Measurements from ENCODE around the gene GALNT10. TPM values are rescaled to one million over a fixed set of nuclear protein-coding genes. Genes with fewer than 3 reads are reported as not detected.

Gene GALNT10
- total and polyA plus RNA-seq, 2 donors (not counting 1 experiment from before 2014, with no cell fraction given), result 18.3 to 35.8 TPM

DNA sequence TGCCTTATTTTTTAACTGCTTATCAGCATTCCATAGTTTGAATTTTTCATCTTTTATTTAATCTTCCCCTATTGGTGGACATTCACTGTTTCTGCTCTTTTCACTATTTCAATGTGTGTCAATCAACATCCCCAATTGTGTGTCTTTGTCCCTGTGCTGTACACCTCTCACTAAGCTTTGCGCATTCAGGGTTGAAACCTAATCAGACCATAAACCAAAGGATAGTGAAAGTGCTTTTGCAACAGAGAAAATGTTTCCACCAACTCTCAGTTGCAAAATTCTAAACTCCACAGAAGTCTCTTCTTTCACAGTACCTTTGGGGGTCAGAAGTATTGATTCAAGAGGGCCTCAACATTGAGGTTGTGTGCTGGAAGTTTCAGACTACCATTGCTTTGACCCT, 128.2 kb downstream of the GALNT10 start:
- no peak for DNase-seq (ENCODE audit: low read depth in 2 of 2)
- no peak overlapping the region for H3K4me2 ChIP-seq (ENCODE audit: extremely low read depth, insufficient read depth, low read length)
- no peak overlapping the region for H3K4me3 ChIP-seq (replicated peaks in 1 of 4; ENCODE audit: control extremely low read depth in 1 of 4, insufficient read depth in 1 of 4, low read depth in 3 of 4, low read length in 4 of 4)
- no peak overlapping the region for H2AFZ ChIP-seq (ENCODE audit: low read length)
- H3K4me1 ChIP-seq (ENCODE audit: control insufficient read depth, extremely low read depth, insufficient read depth, low read length), result no peaks in the 10 kb centered on the region
- H4K20me1 ChIP-seq (ENCODE audit: control insufficient read depth, extremely low read depth, insufficient read depth, low read length), result no peaks in the 10 kb centered on the region
- H3K79me2 ChIP-seq (ENCODE audit: control insufficient read depth, insufficient read depth, low read length), result no peaks in the 10 kb centered on the region
- H3K27me3 ChIP-seq (ENCODE audit: control insufficient read depth, insufficient read depth, low read length), result no peaks in the 10 kb centered on the region
- H3K27ac ChIP-seq (ENCODE audit: insufficient read depth, low read length), result no peak overlapping the region
- H3K36me3 ChIP-seq (ENCODE audit: control insufficient read depth, insufficient read depth, low read length), result no peaks in the 10 kb centered on the region
- no peak overlapping the region for H3K9ac ChIP-seq (ENCODE audit: insufficient read depth, low read length)
- no peaks in the 10 kb centered on the region for H3K9me3 ChIP-seq (ENCODE audit: control insufficient read depth, insufficient read depth, low read depth, low read length)
- TF ChIP-seq EZH2 (IDR thresholded peaks at IDR 0.05; ENCODE audit: low read length, missing control alignments) (no peak), CTCF (conservative IDR thresholded peaks at IDR 0.05 in 1 of 2, IDR thresholded peaks at IDR 0.05 in 1 of 2; ENCODE audit: low read depth in 1 of 2, low read length in 2 of 2) (no peak)

DNA sequence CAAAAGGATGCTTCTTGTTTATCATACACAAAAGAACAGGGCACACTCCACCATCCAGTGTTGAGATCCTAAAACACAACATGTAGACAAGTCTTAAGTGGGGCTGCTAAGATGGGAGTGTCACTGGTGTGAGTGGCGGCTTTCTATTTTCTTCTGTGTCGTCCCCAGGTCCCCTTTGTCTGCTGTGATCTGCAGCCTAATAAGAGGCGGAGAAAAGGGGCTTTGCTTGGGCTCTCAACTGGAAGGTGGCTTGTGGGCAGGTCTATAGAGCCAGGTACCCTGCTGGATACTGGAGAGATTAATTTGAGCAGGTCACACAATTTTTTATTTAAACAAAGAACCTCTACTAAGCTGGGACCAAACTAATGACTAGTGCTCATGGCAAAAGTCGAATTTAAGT, 129.2 kb downstream of the GALNT10 start:
- Histone ChIP-seq H3K9ac (ENCODE audit: insufficient read depth, low read length) (no peak overlapping the region), H3K36me3 (ENCODE audit: control insufficient read depth, insufficient read depth, low read length) (no peaks in the 10 kb centered on the region), H3K27ac (ENCODE audit: insufficient read depth, low read length) (no peak overlapping the region), H3K4me1 (ENCODE audit: control insufficient read depth, extremely low read depth, insufficient read depth, low read length) (no peaks in the 10 kb centered on the region), H3K79me2 (ENCODE audit: control insufficient read depth, insufficient read depth, low read length) (no peaks in the 10 kb centered on the region), H2AFZ (ENCODE audit: low read length) (no peak overlapping the region), H3K27me3 (ENCODE audit: control insufficient read depth, insufficient read depth, low read length) (no peaks in the 10 kb centered on the region), H3K4me2 (ENCODE audit: extremely low read depth, insufficient read depth, low read length) (no peak overlapping the region), H3K4me3 (replicated peaks in 1 of 4; ENCODE audit: control extremely low read depth in 1 of 4, insufficient read depth in 1 of 4, low read depth in 3 of 4, low read length in 4 of 4) (no peak overlapping the region), H3K9me3 (ENCODE audit: control insufficient read depth, insufficient read depth, low read depth, low read length) (no peaks in the 10 kb centered on the region), H4K20me1 (ENCODE audit: control insufficient read depth, extremely low read depth, insufficient read depth, low read length) (no peaks in the 10 kb centered on the region)
- no peak for DNase-seq (ENCODE audit: low read depth in 2 of 2)
- TF ChIP-seq EZH2 (IDR thresholded peaks at IDR 0.05; ENCODE audit: low read length, missing control alignments), result no peak
- TF ChIP-seq CTCF (conservative IDR thresholded peaks at IDR 0.05 in 1 of 2, IDR thresholded peaks at IDR 0.05 in 1 of 2; ENCODE audit: low read depth in 1 of 2, low read length in 2 of 2), result no peak

DNA sequence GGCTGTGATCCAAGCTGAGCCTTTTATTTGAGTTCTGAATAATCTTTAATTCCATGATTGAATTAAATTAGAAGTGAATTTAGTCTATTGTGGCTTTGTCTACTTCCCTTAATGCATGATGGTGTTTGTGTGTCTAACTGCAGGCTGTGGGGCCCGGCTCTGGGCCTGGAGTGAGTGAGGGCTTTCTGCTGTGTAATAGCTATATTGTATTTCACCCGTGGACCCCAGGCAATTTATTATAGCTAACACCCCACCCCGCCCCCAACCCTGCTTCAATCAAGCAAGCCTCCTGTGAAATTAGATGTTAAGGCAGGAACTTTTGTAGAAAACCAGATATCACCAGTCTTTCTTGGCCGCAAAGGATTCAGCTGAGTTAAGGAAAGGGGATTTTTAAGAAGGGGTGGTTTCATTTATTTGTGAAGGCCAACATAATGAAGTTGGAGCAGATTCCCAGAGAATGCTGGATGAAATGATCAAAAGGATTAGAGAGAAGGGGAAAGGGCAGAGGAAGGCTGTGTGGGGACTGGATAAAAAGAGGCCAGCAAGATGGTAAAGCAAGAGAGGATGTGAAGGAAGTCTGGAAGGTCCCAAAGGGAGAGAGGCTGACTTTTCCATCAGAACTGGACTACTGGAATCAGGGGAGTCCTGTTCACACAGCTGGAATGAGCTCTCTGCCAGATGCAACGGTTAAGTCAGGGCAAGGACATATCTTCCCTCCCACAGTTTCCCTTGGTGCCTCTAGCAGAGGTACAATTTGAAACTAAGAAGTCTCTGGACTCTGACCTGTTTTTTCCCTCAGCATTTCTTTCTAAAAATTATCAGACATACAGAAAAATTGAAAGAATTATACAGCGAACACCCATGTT, 129.9 kb downstream of the GALNT10 start:
- no peaks in the 10 kb centered on the region for H3K27me3 ChIP-seq (ENCODE audit: control insufficient read depth, insufficient read depth, low read length)
- H3K9me3 ChIP-seq (ENCODE audit: control insufficient read depth, insufficient read depth, low read depth, low read length), result no peaks in the 10 kb centered on the region
- no peak overlapping the region for H2AFZ ChIP-seq (ENCODE audit: low read length)
- no peak overlapping the region for H3K9ac ChIP-seq (ENCODE audit: insufficient read depth, low read length)
- H3K79me2 ChIP-seq (ENCODE audit: control insufficient read depth, insufficient read depth, low read length), result no peaks in the 10 kb centered on the region
- H4K20me1 ChIP-seq (ENCODE audit: control insufficient read depth, extremely low read depth, insufficient read depth, low read length), result no peaks in the 10 kb centered on the region
- no peak for TF ChIP-seq EZH2 (IDR thresholded peaks at IDR 0.05; ENCODE audit: low read length, missing control alignments)
- no peak for TF ChIP-seq CTCF (conservative IDR thresholded peaks at IDR 0.05 in 1 of 2, IDR thresholded peaks at IDR 0.05 in 1 of 2; ENCODE audit: low read depth in 1 of 2, low read length in 2 of 2)
- no peak for DNase-seq (ENCODE audit: low read depth in 2 of 2)
- no peak overlapping the region for H3K4me2 ChIP-seq (ENCODE audit: extremely low read depth, insufficient read depth, low read length)
- H3K4me3 ChIP-seq (replicated peaks in 1 of 4; ENCODE audit: control extremely low read depth in 1 of 4, insufficient read depth in 1 of 4, low read depth in 3 of 4, low read length in 4 of 4), result no peak overlapping the region
- no peaks in the 10 kb centered on the region for H3K36me3 ChIP-seq (ENCODE audit: control insufficient read depth, insufficient read depth, low read length)
- H3K4me1 ChIP-seq (ENCODE audit: control insufficient read depth, extremely low read depth, insufficient read depth, low read length), result no peaks in the 10 kb centered on the region
- no peak overlapping the region for H3K27ac ChIP-seq (ENCODE audit: insufficient read depth, low read length)

Data from fibroblast of lung (primary cell).